ENCODE results near the gene BUD31. TPM values are rescaled to one million over a fixed set of nuclear protein-coding genes. Genes with fewer than 3 reads are reported as not detected.
"Not testable (repeated sequence)": the region's sequence is repeated elsewhere in the genome, so short reads cannot be mapped to it uniquely, and the experiment has no call there.

BUD31 gene
- total RNA-seq (2014; rRNA removed; shearing (Covaris generic)): 120 and 130 TPM in 2 replicates

DNA sequence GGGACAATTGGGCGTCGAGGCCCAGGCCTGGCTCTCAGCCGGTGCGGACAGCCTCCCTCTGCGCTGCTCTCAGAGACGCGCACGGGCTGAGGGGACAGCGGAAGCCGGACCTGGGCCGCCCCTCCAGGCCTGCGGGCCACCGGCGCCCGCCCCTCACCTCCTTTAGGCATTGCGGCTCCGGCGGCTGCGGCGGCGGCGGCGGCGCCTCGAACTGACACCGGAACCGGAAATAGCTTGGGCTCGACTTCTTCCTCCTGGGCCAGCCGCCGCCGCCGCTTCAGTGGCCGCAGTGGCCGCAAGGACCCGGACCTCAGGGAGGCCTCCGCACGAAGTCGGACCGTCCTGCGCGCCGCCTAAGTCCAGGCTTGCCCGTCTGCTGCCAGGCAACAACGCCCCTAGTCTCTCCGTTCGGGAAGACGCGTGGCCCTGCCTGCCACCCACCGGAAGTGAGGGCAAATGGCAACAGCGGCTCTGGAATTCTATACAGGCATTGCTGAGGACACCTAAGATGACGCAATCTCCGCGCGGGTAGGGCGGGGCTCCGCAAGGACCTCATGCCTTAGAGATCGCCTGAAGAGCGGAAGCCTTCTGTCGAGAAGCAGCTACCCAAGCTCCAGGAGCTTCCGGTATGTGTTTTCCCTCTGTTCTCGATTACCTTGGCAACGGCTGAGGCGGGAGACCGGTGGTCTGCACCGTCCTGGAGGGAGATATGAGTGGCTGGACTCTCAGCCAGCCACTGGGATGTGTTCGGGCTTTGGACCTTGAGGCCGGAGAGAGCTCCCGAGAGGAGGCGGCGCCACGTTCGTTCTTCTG lies at the start of gene BUD31, which contains the start of gene PDAP1:
BUD31 (plus strand) TSS at position 591 of the 813 bp plus-strand sequence. CDS start 2,124 bp downstream, outside the sequence.
PDAP1 (minus strand) TSS at position 219 of the 813 bp plus-strand sequence; CDS start at position 170, 49 bp downstream.
- peak; percentile 95 for DNase-seq (ENCODE audit: low spot score)

DNA sequence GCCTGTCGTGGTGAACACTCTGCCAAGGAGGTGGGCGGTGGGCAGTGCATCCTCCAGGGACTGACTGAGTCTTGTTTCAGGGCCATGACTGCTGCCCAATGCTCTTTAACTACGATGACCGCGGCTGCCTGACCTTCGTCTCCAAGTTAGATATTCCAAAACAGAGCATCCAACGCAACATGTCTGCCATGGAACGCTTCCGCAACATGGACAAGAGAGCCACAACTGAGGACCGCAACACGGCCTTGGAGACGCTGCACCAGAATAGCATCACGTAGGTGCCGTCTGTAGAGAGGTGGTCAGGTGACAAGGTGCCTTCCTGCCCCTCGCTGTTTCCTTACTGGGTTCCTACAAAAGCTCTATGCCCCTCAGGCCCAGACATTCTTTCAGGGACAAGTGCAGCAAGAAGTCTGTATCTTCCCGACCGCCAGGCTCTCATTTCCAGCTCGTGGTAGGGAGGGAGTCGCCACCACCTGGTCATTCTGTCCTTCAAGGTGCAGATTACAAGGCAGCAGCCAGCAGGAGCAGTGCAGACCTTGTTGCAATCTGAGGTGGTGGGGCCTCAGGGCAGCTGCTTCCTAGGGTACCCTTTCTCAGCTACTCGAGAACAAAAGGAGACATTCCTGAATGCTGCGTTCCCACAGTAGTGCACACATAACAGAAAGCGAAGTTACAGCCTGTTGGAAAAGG lies 49.2 kb upstream of the BUD31 start:
- no peak for DNase-seq (ENCODE audit: low spot score)

DNA sequence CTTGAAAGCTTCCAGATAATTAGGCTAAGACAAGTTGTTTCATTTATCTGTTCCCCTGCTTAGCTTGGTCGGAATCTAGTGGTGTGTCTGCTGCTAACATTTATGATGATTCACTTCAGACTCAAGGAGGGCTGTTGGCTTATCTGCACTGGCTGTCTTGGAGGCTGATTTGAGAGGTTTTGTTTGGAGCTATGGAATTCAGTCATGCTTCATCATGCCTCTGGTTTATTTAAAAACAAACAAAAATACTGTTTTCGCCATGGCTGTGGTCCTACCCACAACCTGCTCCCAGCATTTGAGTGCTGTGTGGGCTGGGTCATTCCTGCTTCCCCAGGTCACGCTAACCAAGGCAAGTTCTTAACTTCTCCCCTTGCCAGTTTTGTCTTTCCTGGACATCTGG lies 46.0 kb upstream of the BUD31 start:
- no peak for DNase-seq (ENCODE audit: low spot score)

DNA sequence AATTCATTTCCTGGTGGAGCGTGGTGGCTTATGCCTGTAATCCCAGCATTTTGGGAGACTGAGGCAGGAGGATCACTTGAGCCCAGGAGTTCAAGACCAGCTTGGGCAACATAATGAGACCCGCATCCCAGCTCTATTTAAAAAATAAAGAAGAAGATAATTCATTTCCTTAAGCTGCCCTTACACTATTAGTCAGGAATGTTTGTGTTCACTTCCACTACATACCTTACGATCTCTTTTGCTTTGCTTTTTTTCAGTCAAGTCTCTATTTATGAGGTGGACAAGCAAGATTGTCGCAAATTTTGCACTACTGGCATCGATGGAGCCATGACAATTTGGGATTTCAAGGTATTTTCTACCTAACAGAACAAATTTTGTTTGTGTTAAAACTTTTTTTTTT lies 45.5 kb upstream of the BUD31 start:
- no peak for DNase-seq (ENCODE audit: low spot score)

DNA sequence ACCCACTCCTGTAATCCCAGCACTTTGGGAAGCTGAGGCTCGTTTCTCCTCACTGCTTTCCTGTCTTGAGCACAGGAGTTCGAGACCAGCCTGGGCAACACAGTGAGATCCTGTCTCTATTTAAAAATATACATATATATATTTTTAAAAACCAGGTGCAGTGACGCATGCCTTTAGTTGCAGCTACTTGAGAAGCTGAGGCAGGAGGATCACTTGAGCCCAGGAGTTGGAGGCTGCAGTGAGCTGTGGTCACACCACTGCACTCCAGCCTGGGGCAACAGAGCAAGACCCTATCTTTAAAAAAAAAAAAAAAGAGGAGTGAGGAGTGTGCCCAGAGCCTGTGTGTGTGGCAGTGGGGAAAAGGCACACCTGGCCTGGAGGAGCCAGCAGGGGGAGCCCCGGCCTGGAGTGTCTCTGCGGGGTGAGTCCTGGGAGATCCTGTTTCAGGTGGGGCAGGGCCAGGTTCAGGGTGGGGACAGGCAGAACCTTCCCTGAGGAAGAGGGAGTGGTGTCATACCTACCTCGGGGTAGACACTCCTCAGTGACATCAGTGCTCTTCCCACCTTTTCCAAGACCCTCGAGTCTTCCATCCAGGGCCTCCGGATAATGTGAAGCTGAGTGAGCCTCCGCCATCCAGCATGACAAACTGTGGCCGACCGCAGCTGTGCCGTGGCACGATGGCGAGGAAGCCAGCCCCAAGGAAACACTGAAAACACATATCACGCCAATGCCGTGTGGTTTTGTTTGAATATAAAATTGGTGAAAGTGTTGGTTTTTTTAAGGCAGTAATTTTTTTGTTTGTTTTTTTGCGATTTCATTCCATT lies 43.2 kb upstream of the BUD31 start:
- peak; percentile 72 for DNase-seq (ENCODE audit: low spot score)

DNA sequence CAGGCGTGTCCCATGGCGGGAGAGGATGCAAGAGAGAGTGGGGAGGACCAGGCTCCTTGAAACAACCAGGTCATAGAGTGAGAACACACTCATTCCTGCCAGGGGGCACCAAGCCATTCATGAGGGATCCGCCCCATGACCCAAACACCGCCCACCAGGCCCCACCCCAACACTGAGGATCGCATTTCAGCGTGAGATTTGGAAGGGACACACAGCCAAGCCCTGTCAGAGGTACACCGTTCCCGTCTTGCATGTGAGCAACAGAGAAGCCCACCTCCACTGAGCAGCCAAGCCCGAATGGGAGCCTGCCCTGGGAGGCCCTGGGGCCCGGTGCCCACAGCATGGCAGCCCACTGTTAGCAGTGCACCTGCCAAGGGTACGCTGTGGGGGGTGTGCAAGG lies 42.1 kb upstream of the BUD31 start:
- no peak for DNase-seq (ENCODE audit: low spot score)

DNA sequence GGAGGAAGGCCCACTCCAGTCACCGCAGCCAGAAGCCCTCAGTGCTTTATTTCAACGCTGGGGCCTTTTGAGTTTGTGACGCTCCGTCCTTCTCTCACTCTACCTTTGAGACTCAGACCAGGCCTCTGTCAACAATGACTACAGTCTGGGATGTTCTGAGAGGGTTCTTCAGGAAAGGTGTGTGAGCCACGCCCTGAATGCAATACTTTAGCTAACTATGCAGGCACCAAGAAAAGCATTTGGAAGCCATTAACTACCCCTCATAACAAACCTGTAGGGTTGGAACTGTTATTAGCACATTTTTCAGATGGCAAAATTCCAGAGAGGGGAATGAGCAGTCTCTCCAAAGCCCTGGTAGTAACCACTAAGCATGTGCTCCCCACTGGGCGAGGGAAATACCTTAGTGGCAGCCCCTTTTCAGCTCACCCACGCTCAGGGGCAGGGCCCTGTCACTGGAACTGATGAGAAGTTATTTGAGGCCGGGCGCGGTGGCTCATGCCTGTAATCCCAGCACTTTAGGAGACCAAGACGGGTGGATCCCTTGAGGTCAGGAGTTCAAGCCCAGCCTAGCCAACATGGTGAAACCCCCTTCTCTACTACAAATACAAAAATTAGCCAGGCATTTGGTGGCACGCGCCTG lies 39.9 kb upstream of the BUD31 start:
- no peak for DNase-seq (ENCODE audit: low spot score)

DNA sequence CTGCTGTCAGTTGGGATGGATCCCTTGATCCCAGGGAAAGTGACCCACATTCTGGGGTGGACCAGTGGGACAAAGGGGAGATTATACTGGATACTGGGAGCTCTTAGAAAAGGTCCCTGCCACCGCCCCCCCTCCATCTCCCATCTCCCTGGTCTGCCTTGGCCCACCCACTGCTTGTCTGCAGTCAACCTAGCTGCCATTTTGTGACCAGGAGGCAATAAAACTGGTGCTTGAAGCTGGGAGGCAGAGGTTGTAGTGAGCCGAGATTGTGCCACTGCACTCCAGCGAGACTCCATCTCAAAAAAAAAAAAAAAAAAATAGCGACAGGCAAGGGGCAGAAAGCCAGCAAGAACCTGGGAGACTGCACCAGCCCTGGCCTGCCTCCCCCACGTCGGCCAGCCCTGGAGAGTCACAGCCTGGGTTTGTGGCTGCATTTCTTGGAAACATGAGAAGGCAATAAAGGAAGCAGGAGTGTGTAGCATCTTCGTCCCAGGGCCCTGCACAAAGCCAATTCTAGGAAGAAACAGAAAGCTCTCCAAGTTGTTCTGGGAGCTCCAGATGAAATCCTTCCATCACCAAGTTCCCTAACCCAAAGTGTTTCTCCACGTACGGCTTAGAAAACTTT lies 38.9 kb upstream of the BUD31 start:
- no peak for DNase-seq (ENCODE audit: low spot score)

DNA sequence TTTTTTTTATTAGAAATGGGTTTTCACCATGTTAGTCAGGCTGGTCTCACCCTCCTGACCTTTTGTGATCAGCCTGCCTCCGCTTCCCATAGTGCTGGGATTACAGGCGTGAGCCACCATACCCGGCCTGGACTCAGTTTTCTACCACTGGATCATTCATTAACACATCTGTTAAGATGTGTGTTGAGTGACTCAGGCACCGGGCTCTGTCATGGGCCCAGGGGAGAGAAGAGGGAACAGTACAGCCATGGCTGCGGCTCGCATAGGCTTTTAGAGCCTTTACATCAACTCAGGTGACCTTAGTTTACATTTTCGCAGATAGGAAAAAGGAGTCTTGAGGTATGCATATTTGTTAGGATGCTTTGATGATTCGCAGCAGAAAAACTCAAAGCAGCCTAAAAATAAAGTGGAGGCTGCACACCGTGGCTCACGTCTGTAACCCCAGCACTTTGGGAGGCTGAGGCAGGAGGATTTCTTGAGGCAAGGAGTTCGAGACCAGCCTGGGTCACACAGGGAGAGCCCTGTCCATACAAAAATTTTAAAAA lies 37.3 kb upstream of the BUD31 start:
- DNase-seq (ENCODE audit: low spot score): no peak

DNA sequence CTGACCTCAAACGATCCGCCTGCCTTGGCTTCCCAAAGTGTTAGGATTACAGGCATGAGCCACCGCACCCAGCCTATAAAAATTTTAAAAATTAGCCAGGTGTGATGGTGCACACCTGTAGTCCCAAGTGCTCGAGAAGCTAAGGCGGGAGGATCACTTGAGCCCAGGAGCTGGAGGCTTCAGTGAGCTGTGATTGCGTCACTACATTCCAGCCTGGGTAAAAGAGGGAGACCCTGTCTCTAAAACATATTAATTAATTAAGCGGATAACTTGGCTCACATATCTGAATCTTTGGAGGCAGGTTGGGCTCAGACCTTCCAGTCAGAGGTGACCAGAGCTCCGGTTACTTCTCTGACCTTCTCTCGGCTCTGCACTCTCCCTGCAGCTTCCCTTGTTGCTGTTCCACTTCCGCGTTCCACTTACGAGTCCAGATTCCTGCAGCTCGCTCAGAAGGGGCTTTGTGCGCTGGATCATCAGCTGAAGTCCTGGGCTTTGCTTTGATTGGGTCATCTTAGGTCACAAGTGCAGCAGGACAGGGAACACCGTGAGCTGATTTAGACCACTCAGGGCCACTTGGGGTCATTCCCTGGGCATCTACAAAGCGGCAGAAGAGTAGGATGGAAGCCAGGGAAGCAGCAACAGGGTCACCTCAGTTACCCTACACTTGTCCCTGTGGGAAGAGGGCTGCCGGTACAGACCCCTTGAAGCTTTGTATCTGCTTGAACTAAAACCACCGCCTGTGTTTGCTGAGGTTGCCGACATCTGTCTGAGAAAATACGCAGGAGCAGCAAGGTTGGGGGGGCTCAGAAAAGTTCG lies 36.3 kb upstream of the BUD31 start:
- peak; percentile 85 for DNase-seq (ENCODE audit: low spot score)

DNA sequence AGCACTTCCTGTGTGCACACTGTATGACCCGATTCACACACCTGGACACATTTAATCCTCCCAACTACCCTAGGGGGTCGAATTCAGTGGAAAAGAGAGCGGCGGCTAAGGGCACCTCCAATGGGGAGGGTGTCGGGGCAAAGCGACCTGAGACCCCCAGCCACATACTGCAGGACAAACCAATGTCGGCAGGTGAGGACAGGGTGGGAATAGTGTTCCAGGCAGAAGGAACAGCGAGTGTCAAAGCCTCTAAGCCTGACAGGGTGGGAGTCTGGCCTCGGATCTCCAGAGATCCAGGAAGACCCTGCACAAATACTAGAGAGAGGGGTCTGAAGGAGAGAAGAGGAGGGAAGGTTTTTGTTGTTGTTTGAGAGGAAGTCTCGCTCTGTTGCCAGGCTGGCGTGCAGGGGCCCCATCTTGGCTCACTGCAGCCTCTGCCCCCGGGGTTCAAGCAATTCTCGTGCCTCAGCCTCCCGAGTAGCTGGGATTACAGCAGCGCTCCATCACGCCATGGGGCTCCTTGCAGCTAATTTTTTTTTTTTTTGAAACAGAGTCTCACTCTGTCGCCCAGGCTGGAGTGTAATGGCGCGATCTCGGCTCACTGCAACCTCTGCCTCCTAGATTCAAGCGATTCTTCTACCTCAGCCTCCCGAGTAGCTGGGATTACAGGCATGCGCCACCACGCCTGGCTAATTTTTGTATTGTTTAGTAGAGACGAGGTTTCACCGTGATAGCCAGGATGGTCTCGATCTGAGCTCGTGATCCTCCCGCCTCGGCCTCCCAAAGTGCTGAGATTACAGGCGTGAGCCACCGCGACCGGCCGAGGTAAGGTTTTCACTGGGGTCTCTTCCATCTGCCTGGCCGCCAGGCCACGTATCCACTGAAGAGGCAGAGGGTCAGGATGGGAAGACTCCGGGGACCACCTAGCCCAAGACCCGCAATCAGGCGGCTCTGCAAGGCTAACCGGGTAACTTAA lies 35.4 kb upstream of the BUD31 start:
- no peak for DNase-seq (ENCODE audit: low spot score)

DNA sequence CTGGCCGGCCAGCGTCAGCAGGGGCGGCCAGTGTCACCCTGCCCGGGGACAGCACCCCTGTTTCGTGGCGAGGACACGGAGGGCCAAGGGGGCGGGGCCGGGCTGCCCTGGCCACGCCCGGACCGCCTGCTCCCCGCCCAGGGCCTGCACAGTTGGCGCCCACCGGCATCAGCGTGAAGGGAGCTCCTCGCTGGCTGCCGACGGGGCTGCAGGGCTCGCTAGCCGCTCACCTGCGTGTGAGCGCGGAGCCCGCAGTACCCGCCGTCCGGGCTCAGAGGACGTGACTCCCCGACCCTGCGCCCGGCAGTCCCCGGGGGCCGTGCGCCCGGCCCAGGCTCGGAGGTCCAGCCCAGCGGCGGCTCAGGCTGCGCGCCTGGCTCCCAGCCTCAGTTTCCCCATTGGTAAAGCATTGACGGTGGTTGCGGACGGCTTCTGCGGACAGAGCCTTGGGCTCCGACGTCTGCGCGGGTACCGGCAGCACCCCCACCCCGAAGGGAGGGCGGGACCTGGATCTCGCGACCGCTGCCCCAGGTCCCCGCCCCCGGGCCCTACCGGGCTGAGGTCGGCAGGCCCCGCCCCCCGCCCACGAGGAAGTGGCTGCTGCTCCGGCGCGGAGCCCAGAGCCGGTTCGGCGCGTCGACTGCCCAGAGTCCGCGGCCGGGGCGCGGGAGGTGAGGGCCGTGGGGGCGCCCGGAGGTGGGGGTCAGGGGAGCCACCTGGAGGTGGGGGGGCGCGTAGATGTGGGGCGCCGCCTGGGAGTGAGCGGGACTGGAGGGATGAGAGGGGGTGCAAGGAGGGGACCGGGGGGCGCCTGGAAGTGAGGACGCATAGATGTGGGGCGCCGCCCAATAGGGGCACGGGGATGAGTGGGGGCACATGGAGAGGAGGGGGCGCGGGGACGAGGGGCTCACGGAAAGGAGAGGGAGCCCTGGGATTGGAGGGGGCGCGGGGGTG lies 34.4 kb upstream of the BUD31 start, which contains the start of gene ARPC1B:
ARPC1B (plus strand) TSS at position 620 of the 954 bp plus-strand sequence. CDS start 10,985 bp downstream, outside the sequence.
- peak; percentile 80 for DNase-seq (ENCODE audit: low spot score)

- peak; percentile 87 for DNase-seq (ENCODE audit: low spot score)
Measured at GRCh38 chr7:99375070-99375807, 33.5 kb upstream of the BUD31 start.

GRCh38 chr7:99379043-99379577 lies 29.7 kb upstream of the BUD31 start:
- no peak for DNase-seq (ENCODE audit: low spot score)

DNA sequence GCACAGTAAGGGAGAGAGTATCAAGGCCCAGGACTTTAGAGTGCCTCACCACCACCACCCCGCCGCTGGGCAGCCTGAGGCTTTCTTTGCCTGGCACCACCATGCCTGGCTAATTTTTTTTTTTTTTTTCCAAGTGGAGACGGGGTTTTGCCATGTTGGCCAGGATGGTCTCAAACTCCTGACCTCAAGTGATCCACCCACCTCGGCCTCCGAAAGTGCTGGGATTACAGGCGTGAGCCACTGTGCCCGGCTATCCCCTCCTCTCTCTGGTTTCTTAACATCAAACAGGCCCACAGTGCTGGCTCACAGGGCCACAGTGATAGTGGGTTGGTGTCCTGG lies 29.1 kb upstream of the BUD31 start:
- not testable (repeated sequence) for DNase-seq (ENCODE audit: low spot score)

All from HT-29 (cell line).